IPS-20b (cell line): ENCODE results near the gene CD34.
A peak's percentile ranks its signal among the peaks of the same experiment; 100 is the strongest.

Experiments
- H3K27ac ChIP-seq: one replicate; pipeline ENCODE4 v1.5.1; 2013; ENCODE audit warnings: low read length
- H3K27me3 ChIP-seq: 2 replicates; pipeline ENCODE4 v1.6.1; 2013; ENCODE audit warnings: mild to moderate bottlenecking, low read length, inconsistent platforms; ENCODE audit not compliant: insufficient read depth
- H3K36me3 ChIP-seq: 2 replicates; pipeline ENCODE4 v1.6.1; 2013; ENCODE audit warnings: low read depth, mild to moderate bottlenecking, inconsistent platforms, low read length, moderate library complexity; ENCODE audit not compliant: insufficient read depth
- H3K4me1 ChIP-seq: 2 replicates; pipeline ENCODE4 v1.6.1; 2013; ENCODE audit warnings: mild to moderate bottlenecking, control low read depth, inconsistent platforms, low read length, moderate library complexity; ENCODE audit not compliant: insufficient read depth
- H3K4me3 ChIP-seq: 2 replicates; pipeline ENCODE4 v1.5.1; 2013; ENCODE audit warnings: mild to moderate bottlenecking, low read length, inconsistent platforms
- H3K9ac ChIP-seq: 2 replicates; pipeline ENCODE4 v1.6.1; 2013; ENCODE audit warnings: low read depth, mild to moderate bottlenecking, inconsistent platforms, low read length, moderate library complexity
- H3K9me3 ChIP-seq: 2 replicates; pipeline ENCODE4 v1.6.1; 2013; ENCODE audit warnings: mild to moderate bottlenecking, low read depth, low read length, inconsistent platforms; ENCODE audit not compliant: insufficient read depth

The CD34 gene

DNA sequence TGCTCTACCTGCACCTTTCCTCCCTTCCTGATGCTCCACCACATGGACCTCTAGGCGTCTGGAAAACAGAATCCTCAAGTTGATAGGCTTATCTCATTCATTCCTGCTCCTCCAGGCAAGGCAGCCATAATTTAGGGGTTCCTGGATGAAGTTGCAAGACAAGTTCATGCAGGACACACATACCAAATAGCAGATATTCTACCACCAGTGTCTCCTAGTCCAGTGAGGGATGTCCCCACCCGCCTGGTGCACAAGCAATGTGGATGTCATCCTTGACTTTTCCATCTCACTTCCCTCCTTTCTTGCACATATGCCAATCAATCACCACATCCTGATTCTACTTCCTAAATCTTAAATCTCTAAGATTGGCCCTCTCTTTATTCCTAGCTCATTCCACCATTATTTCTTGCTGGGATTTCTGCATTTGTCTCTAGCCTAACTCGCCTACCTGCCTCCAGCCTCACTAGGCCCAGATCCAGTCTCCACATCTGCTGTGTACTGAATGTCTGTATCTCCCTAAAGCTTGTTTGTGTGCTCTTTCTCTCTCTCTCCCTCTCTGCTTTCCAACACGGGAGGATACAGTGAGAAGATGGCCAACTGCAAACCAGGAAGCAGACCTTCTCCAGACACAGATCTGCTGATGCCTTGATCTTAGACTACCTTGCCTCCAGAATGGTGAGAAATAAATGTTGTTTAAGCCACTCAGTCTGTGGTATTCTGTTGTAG lies 40.5 kb downstream of the CD34 start:
- Histone ChIP-seq H3K36me3 (no peaks in the 10 kb centered on the region), H3K9me3 (no peaks in the 10 kb centered on the region), H3K27ac (no peak overlapping the region), H3K4me3 (no peak overlapping the region), H3K27me3 (peaks cover 33% of the 10 kb centered on the region), H3K9ac (no peak overlapping the region), H3K4me1 (no peaks in the 10 kb centered on the region)

DNA sequence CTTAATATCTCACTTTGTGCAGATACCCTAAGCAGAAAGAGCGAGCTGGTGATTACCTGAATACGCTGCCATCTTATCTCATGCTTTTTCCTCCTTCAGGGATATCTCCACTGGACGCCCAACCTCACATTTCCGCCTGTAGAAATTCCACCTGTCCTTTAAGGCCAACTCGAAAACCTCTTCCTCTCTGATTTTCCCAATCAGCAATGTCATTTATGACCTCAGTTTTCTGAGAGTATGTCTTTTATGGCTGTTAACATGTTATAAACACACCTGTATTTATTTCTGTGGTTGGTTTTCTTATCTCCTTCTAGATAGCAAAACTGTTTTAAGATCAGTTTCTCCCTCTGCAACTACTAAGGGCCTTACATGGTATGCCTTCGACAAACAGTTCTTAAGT lies 41.1 kb downstream of the CD34 start:
- no peaks in the 10 kb centered on the region for H3K9me3 ChIP-seq
- H3K9ac ChIP-seq: no peak overlapping the region
- H3K27ac ChIP-seq: no peak overlapping the region
- H3K4me1 ChIP-seq: no peaks in the 10 kb centered on the region
- peaks cover 33% of the 10 kb centered on the region for H3K27me3 ChIP-seq
- H3K36me3 ChIP-seq: no peaks in the 10 kb centered on the region
- H3K4me3 ChIP-seq: peak overlapping the region; percentile 74; the same call in 1 of the 2 replicates

DNA sequence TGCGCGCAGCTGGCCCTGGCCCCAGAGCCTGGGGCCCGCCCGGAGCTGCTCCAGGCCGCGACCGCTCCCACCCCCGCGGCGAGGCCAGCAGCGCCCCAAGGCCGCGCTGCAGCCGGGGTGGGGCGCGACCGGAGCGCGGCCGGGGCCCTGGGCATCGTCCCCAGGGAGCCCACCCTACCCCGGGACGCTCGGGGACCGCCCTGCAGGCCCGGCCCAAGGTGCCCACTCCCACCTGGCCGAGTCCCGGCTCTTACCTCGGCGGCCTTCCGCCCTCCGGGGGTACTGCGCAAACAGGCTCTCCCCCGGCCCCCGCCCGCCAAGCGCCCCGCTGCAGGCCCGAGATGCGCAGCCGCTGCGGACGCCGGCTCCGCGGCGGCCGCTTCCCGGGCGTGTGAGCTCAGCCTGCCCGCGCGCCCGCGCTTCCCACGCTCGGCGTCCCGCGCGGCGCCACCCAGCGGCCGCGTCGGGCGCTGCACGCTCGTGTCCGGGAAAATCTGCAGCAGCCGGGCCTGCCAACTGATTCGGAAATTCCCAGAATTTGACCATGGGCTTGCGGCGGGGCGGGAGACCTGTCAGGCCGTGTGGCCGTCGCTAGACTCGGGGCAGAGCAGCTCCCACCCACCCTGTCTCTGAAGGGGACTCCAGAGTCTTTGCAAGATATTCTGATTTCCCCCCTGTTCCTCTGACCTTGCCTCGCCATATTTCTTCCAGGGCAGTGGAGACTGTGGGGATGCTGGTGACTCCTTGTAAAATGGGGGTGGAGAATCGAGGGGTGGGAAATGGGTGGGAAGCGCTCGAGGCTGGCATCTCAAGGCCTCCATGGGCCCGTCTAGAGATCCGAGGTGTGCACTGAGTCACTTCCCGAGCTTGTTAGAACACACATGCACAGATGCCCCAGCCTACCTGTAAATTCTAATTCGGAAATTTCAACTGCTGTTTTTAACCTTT lies 41.9 kb downstream of the CD34 start:
- Histone ChIP-seq H3K4me3 (peak overlapping the region; percentile 74), H3K27me3 (peaks cover 33% of the 10 kb centered on the region), H3K4me1 (no peaks in the 10 kb centered on the region), H3K36me3 (no peaks in the 10 kb centered on the region), H3K27ac (no peak overlapping the region), H3K9me3 (no peaks in the 10 kb centered on the region), H3K9ac (peak overlapping the region; percentile 53; the same call in 1 of the 2 replicates)

DNA sequence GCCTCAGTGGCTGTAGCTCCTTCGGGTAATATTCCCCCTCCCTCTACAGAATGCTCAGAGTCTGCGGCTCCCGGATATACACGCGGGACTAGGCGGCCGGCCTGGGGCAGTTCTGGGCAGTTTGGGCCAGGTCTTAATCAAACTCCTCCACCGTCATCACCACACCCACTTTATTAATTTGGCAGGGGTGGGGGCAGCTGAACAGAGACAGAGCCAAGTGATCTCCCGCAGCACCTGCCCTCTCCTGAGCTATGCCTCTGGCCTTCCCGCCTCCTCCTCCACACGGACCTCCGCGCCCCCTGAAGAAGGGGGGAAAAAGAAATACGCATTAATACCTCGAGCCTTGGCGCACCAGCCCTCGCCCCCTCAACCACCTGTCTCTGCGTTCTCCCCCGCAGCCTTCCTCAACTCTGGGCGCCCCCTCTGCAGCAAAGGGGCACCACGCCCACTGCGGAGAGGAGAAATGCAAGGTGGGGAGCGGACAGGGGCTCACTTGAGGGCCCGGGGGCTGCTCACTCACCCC lies 42.6 kb downstream of the CD34 start:
- no peaks in the 10 kb centered on the region for H3K4me1 ChIP-seq
- H3K9me3 ChIP-seq: no peaks in the 10 kb centered on the region
- H3K36me3 ChIP-seq: no peaks in the 10 kb centered on the region
- H3K27ac ChIP-seq: no peak overlapping the region
- peak overlapping the region; percentile 74 for H3K4me3 ChIP-seq
- H3K27me3 ChIP-seq: peaks cover 33% of the 10 kb centered on the region
- H3K9ac ChIP-seq: no peak overlapping the region

DNA sequence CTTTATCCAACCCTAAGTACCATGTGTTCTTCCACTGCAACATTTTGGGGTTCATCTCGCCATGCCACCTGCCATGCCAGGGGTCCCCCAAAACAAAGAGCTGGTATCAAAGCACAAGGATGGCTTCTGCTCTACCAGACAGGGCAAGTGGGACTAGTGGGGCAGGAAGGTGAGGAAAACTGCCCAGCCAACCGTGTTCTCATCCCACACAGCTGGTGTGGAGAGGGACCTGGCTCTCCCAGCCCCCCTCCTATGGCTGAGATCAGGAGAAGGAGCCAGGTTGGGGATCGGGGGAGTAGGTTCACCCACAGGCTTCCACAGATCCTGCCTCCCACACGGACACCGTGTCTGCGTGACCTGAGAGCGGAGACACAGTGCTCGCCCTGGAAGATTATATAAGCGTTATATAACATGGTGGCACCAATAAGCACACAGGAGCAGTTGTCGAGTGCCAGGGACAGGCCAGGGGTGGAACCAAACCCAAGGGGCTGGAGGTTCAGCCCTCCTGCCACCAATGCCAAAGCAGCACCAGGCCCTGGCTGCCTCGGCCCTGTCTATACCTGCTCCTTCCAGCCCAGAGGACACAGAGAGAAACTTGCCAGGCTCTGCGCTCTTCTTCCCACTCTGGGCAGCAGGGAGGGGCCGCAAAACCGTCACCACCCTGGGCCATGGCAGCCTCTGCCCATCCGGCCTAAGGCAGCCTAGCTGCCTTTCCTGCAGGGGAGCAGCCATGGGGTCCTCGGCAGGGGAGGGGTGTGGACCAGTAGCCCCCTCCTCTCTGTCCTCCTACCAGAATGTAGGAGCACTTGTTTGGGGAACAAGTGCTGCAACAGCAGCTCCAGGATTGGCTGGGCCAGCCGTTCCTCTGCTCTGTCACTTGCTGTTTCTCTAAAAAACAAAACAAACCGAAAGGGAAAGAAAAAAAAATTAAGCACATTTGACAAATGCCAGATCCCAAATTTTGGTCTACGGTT lies 43.5 kb downstream of the CD34 start:
- no peak overlapping the region for H3K9ac ChIP-seq
- no peak overlapping the region for H3K27ac ChIP-seq
- H3K4me1 ChIP-seq: no peaks in the 10 kb centered on the region
- no peak overlapping the region for H3K4me3 ChIP-seq
- H3K27me3 ChIP-seq: peaks cover 33% of the 10 kb centered on the region
- H3K36me3 ChIP-seq: no peaks in the 10 kb centered on the region
- H3K9me3 ChIP-seq: no peaks in the 10 kb centered on the region

DNA sequence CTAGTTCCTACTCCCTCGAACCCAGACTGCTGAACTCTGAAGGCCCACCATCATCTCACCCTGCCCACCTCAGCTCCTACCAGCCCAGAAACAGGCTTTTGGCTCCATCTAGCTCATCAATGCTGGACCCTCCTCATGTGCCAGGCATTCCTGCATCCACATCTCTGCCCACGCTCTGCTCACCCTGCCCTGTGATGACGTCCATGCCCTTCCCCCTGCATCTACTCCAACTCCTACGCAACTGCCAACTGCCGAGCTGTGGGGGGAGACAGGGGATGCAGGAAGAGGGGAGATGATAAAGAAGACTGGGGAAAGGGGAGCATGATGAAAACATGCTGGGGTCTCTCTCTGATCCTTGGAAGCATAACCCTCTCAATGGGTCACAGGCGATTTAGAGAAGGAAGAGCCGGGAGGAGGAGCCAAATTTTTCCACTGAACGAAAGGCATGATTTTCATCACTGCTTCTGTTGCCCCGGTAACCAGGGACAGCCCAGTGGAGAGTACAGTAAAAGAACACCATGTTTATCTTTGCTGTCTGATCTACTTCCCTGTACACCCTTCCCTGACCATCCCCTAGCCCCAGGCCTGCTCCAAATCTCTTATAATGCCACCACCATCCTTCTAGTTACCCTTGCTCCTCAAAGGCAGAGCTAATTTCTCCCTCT lies 44.3 kb downstream of the CD34 start:
- no peaks in the 10 kb centered on the region for H3K9me3 ChIP-seq
- H3K27me3 ChIP-seq: peaks cover 33% of the 10 kb centered on the region
- no peaks in the 10 kb centered on the region for H3K4me1 ChIP-seq
- no peaks in the 10 kb centered on the region for H3K36me3 ChIP-seq
- H3K4me3 ChIP-seq: no peak overlapping the region
- no peak overlapping the region for H3K9ac ChIP-seq
- H3K27ac ChIP-seq: no peak overlapping the region

DNA sequence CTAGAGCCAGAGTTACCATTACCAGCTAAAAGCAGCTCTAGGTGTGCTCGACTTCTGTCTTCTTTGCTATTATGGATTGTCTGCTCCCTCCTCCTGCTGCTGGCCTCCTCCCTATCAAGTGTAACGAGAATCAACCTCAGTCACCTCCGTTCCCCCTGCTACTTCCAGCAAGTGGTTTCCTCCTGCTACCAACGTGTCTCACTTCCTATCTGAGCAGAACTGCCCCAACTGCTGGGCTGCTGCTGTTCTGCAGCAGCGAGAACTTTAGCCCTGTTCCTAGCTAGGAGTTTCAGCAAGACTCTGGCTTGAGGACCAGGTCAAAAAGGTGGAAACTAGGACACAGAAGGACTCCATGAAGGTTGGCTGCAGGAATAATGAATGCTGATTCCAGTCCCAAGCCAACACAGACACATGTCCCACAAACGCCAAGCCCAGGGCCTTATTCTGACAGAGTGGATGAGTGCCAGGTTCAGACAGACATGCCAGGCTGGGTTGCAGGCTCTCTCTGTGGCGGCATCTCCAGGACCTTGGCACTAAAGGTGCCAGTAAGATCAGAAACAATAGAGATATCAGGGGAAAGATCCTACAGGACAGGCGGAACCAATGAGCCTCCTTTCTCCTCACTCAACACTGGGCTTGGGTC lies 46.9 kb downstream of the CD34 start:
- no peak overlapping the region for H3K27ac ChIP-seq
- no peak overlapping the region for H3K9ac ChIP-seq
- H3K4me3 ChIP-seq: no peak overlapping the region

DNA sequence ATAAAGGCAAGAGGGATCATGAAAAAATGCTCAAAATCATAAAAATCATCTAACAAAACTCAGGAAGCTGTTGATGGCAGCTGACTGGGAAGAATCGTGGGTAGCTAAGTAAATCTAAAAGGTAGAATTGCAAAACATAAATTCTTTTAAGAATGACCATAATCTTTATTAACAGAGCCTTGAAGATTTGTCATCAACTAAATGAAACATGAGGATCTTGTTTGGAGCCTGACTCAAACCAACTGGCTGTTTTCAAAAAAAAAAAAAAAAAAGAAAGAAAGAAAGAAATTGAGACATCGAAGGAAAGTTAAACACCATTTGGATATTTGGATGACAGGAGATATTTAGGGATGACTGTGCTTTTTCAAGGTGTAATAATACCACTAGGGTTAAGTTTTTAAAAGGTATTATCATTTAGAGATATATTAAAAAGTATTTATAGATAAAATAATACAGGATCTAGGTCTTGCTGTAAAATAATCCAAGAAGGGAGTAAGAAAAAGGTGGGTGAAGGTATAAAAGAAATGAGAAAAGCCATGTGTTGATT lies 48.6 kb downstream of the CD34 start:
- Histone ChIP-seq H3K4me3 (no peak overlapping the region), H3K9me3 (no peaks in the 10 kb centered on the region), H3K9ac (no peak overlapping the region), H3K27me3 (no peaks in the 10 kb centered on the region), H3K27ac (no peak overlapping the region), H3K36me3 (no peaks in the 10 kb centered on the region), H3K4me1 (peaks cover 10% of the 10 kb centered on the region)

More for the DNA sequence above, 46.9 kb downstream of the CD34 start:
- no peaks in the 10 kb centered on the region for H3K36me3 ChIP-seq
- no peaks in the 10 kb centered on the region for H3K9me3 ChIP-seq
- H3K27me3 ChIP-seq: peaks cover 13% of the 10 kb centered on the region
- H3K4me1 ChIP-seq: peaks cover 1% of the 10 kb centered on the region; the same call in 1 of the 2 replicates

DNA sequence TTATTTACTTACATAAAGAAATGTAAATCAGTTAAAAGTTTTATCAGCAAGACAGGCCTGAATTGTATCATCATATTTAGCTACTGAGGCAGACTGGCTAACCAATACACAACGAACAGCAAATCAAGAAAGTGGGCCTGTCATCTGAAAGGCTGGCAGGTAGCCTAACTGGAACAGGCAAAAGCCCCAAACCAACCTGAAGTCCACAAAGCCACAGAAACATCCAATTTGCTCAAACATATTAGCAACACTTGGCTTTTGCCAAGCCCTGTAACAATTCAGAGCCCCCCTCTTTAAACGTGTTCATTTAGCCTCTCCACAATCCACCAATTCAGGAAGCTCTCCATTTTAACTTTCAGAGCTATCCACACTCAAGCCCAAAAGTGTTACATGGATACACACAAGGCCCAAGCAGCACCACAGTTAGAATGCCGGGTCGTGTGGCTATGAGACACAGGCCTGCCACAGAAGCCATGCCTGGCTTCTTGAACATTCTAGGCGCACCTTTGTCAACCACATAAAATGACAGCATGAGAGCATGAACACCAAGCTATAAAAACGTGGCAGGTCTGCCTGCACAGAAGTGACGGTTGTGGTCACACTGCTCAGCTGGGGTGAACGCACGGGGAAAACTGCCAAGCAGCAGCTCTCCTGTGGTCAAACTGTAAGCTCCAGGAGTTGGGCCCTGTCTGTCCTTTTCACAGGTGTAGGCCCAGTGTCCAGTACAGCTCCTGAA lies 49.3 kb downstream of the CD34 start:
- no peak overlapping the region for H3K9ac ChIP-seq
- H3K36me3 ChIP-seq: no peaks in the 10 kb centered on the region
- no peaks in the 10 kb centered on the region for H3K9me3 ChIP-seq
- no peak overlapping the region for H3K4me3 ChIP-seq
- no peak overlapping the region for H3K27ac ChIP-seq
- H3K4me1 ChIP-seq: peaks cover 10% of the 10 kb centered on the region
- no peaks in the 10 kb centered on the region for H3K27me3 ChIP-seq

DNA sequence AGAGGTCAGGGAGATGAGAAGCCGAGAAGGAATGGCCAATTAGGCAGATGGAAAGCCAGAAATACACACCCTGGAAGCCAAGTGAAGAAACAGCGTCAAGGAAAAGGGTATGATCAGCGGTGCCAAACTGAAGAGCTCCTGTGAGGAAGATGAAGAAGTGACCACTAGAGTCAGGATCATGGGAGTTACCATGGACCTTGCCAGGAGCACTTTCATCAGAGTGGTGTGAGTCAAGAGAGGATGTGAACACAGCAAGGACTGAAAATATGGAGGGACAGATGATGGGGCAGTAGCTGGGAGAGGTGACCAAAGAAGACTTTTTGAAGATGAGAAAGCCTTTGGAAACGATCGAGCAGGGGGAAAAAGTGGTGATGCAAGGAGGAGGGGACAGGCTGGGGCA lies 50.4 kb downstream of the CD34 start:
- no peaks in the 10 kb centered on the region for H3K9me3 ChIP-seq
- H3K27me3 ChIP-seq: no peaks in the 10 kb centered on the region
- no peak overlapping the region for H3K9ac ChIP-seq
- H3K27ac ChIP-seq: no peak overlapping the region
- H3K4me1 ChIP-seq: peaks cover 10% of the 10 kb centered on the region
- no peak overlapping the region for H3K4me3 ChIP-seq
- H3K36me3 ChIP-seq: no peaks in the 10 kb centered on the region
